Measurements from ENCODE around the gene TFPT. TPM values are rescaled to one million over a fixed set of nuclear protein-coding genes. Genes with fewer than 3 reads are reported as not detected.

The TFPT gene
- total and polyA plus RNA-seq, 2 donors from 2014 or later, result 19.2 to 31.6 TPM

DNA sequence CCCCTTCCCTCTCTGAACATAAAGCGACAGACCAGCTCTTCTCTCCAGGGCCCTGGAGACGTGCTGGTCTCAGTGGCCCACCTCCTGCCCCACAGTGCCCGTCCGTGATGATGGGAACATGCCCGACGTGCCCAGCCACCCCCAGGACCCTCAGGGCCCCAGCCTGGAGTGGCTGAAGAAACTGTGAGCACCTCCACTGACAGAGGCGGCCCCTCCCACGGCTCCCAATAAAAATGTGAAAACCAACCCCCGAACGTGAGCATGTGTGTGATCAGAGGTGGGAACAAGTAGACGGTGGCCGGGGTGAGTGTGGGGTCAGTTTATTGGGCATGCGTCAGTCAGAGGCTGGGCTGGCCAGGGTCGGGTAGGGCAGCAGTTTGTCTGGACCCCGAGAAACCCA is 8.7 kb downstream of the TFPT start:
- FAIRE-seq (no peak), DNase-seq (peak in 1 of 5 donors; percentile 59)
- TF ChIP-seq, protein P1, sequence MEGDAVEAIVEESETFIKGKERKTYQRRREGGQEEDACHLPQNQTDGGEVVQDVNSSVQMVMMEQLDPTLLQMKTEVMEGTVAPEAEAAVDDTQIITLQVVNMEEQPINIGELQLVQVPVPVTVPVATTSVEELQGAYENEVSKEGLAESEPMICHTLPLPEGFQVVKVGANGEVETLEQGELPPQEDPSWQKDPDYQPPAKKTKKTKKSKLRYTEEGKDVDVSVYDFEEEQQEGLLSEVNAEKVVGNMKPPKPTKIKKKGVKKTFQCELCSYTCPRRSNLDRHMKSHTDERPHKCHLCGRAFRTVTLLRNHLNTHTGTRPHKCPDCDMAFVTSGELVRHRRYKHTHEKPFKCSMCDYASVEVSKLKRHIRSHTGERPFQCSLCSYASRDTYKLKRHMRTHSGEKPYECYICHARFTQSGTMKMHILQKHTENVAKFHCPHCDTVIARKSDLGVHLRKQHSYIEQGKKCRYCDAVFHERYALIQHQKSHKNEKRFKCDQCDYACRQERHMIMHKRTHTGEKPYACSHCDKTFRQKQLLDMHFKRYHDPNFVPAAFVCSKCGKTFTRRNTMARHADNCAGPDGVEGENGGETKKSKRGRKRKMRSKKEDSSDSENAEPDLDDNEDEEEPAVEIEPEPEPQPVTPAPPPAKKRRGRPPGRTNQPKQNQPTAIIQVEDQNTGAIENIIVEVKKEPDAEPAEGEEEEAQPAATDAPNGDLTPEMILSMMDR (IDR thresholded peaks at IDR 0.05; ENCODE audit: borderline replicate concordance, extremely low read depth, insufficient read depth), result no peak
- Histone ChIP-seq H3K36me3 (ENCODE audit: control insufficient read depth in 2 of 3, insufficient read depth in 3 of 3, low read length in 3 of 3) (peaks cover 0 to 12% (median 12%) of the 10 kb centered on the region in 3 donors), H3K4me1 (ENCODE audit: control insufficient read depth in 2 of 3, insufficient read depth in 2 of 3, low read depth in 1 of 3, low read length in 3 of 3) (peaks cover 0 to 5% (median 0%) of the 10 kb centered on the region in 3 donors), H3K9ac (ENCODE audit: low read length in 3 of 3) (no peak overlapping the region), H3K27ac (ENCODE audit: low read depth in 2 of 2, low read length in 2 of 2) (no peak overlapping the region), H3K9me3 (ENCODE audit: control insufficient read depth in 2 of 3, insufficient read depth in 1 of 3, low read length in 3 of 3) (no peaks in the 10 kb centered on the region), H3K4me3 (ENCODE audit: low read length in 3 of 3) (no peak overlapping the region), H3K27me3 (ENCODE audit: control insufficient read depth, insufficient read depth, low read length) (no peaks in the 10 kb centered on the region)
- intact Hi-C loops (cut with DNase I), result no loop called here

GRCh38 chr19:54105796-54106195 is 9.7 kb downstream of the TFPT start:
- peaks cover 0 to 5% (median 0%) of the 10 kb centered on the region in 3 donors for H3K4me1 ChIP-seq (ENCODE audit: control insufficient read depth in 2 of 3, insufficient read depth in 2 of 3, low read depth in 1 of 3, low read length in 3 of 3)
- no peak overlapping the region for H3K4me3 ChIP-seq (ENCODE audit: low read length in 3 of 3)
- no peak overlapping the region for H3K9ac ChIP-seq (ENCODE audit: low read length in 3 of 3)
- no peaks in the 10 kb centered on the region for H3K9me3 ChIP-seq (ENCODE audit: control insufficient read depth in 2 of 3, insufficient read depth in 1 of 3, low read length in 3 of 3)
- H3K36me3 ChIP-seq (ENCODE audit: control insufficient read depth in 2 of 3, insufficient read depth in 3 of 3, low read length in 3 of 3), result peaks cover 0 to 12% (median 10%) of the 10 kb centered on the region in 3 donors
- DNase-seq (peak in 1 of 5 donors; percentile 55), FAIRE-seq (no peak)
- H3K27ac ChIP-seq (ENCODE audit: low read depth in 2 of 2, low read length in 2 of 2), result no peak overlapping the region
- H3K27me3 ChIP-seq (ENCODE audit: control insufficient read depth, insufficient read depth, low read length), result no peaks in the 10 kb centered on the region
- TF ChIP-seq, protein P1 (IDR thresholded peaks at IDR 0.05; ENCODE audit: borderline replicate concordance, extremely low read depth, insufficient read depth), result no peak
- intact Hi-C loops (cut with DNase I), result no loop called here

DNA sequence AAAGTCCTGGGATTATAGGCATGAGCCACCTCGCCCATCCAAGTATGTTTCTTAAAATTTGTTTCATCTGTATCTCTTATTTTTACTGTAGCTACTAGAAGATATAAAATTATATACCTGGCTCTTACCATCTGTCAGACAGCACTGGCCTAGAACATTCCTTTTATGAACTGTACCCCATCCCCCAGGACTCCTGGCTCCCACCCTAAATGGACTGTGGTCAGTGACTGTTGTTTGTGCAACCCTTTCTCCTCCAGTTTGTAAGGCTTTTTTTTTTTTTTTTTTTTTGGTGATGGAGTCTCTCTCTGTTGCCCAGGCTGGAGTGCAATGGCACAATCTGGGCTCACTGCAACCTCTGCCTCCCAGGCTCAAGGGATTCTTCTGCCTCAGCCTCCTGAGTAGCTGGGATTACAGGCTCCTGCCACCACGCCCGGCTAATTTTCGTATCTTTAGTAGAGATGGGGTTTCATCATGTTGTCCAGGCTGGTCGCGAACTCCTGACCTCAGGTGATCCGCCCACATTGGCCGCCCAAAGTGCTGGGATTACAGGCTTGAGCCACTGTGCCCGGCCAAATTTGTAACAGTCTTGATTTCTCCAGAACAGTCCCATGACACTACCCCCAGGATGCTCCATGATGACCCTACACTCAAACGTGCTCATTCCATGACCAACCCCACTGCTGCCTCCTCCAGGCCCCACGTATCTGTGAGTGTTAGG is 10.3 kb downstream of the TFPT start:
- H3K27me3 ChIP-seq (ENCODE audit: control insufficient read depth, insufficient read depth, low read length), result no peaks in the 10 kb centered on the region
- no peak for FAIRE-seq
- peak in 1 of 5 donors; percentile 61 for DNase-seq
- H3K4me3 ChIP-seq (ENCODE audit: low read length in 3 of 3), result no peak overlapping the region
- TF ChIP-seq, protein P1 (IDR thresholded peaks at IDR 0.05; ENCODE audit: borderline replicate concordance, extremely low read depth, insufficient read depth), result no peak
- intact Hi-C loops (cut with DNase I), result no loop called here
- no peak overlapping the region for H3K27ac ChIP-seq (ENCODE audit: low read depth in 2 of 2, low read length in 2 of 2)
- peaks cover 0 to 12% (median 8%) of the 10 kb centered on the region in 3 donors for H3K36me3 ChIP-seq (ENCODE audit: control insufficient read depth in 2 of 3, insufficient read depth in 3 of 3, low read length in 3 of 3)
- H3K4me1 ChIP-seq (ENCODE audit: control insufficient read depth in 2 of 3, insufficient read depth in 2 of 3, low read depth in 1 of 3, low read length in 3 of 3), result peaks cover 0 to 5% (median 0%) of the 10 kb centered on the region in 3 donors
- H3K9ac ChIP-seq (ENCODE audit: low read length in 3 of 3), result no peak overlapping the region
- no peaks in the 10 kb centered on the region for H3K9me3 ChIP-seq (ENCODE audit: control insufficient read depth in 2 of 3, insufficient read depth in 1 of 3, low read length in 3 of 3)

Data from kidney (tissue), 14 donors.